Mesodermal cell (in vitro differentiated cells): Measurements from ENCODE around the gene ERFL.
"Not testable (repeated sequence)": the region's sequence is repeated elsewhere in the genome, so short reads cannot be mapped to it uniquely, and the experiment has no call there.

ENCODE experiments used
- H3K27ac ChIP-seq: 2 replicates; pipeline ENCODE4 v1.7.0; 2013; ENCODE audit warnings: mild to moderate bottlenecking, low read depth, low read length, moderate library complexity; ENCODE audit not compliant: severe bottlenecking
- H3K36me3 ChIP-seq: 2 replicates; pipeline ENCODE4 v1.7.1; 2013; ENCODE audit warnings: mild to moderate bottlenecking, low read length, moderate library complexity; ENCODE audit not compliant: control insufficient read depth, insufficient read depth
- H3K4me1 ChIP-seq: one replicate; pipeline ENCODE4 v1.7.1; 2013; ENCODE audit warnings: mild to moderate bottlenecking, low read length; ENCODE audit not compliant: insufficient read depth, control insufficient read depth, poor library complexity, severe bottlenecking
- H3K4me3 ChIP-seq: 2 replicates; pipeline ENCODE4 v1.7.0; 2013; ENCODE audit warnings: low read length, control low read depth, mild to moderate bottlenecking; ENCODE audit not compliant: insufficient read depth, poor library complexity, severe bottlenecking; ENCODE audit errors: extremely low read depth
- H3K9me3 ChIP-seq: 2 replicates; pipeline ENCODE4 v1.7.1; 2013; ENCODE audit warnings: mild to moderate bottlenecking, low read length, moderate library complexity; ENCODE audit not compliant: control insufficient read depth
- WGBS, 2 experiments: methylation state at CpG; one replicate each; pipeline ENCODE4 v1.1.5; 2013; ENCODE audit warnings: missing lambda C conversion rate in 2 of 2; ENCODE audit not compliant: insufficient coverage in 2 of 2; 5-methylcytosine and 5-hydroxymethylcytosine counted together

The ERFL gene

DNA sequence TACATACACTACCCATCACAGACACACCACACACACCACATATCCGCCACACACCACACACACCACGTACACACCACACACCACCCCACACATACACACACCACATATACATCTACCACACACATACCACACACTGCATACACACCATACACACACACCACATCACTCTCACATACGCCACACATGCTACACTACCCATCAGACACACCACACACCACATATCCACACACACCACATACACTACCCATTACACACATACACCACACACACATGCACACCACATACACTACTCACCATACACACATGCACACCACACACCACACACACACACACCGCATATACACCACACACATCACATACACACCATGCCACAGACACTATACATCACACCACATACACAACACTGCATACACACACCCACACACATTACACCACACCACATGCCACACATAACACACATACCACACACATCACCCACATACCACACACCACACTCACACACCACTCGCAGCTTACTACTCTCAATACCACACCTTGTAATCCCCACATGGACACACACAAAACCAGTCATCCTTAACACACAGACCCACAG is 9.5 kb downstream of the ERFL start:
- no peak overlapping the region for H3K27ac ChIP-seq
- no peaks in the 10 kb centered on the region for H3K36me3 ChIP-seq
- no peaks in the 10 kb centered on the region for H3K4me1 ChIP-seq
- no peak overlapping the region for H3K4me3 ChIP-seq
- 74 to 90% methylated on average over 4 to 5 of the region's 5 CpGs for WGBS, 2 experiments
- H3K9me3 ChIP-seq, result no peaks in the 10 kb centered on the region

DNA sequence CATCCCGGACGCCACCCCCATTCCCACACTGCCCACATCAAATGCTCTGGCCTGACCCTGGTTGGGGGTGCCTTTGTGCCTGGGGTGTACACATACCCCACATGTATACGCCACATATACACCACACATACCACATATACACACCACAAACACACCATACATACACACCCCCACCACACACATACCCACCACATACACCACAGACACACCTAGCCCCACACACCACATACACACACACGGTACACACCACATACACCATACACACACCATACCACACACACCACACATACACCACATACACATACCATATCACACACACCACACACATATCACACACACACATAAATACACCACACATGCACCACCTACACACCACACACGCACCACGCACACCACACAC is 10.2 kb downstream of the ERFL start:
- Histone ChIP-seq H3K4me1 (no peaks in the 10 kb centered on the region), H3K4me3 (no peak overlapping the region)
- 83 to 93% methylated on average over 4 of the region's 6 CpGs for WGBS, 2 experiments

DNA sequence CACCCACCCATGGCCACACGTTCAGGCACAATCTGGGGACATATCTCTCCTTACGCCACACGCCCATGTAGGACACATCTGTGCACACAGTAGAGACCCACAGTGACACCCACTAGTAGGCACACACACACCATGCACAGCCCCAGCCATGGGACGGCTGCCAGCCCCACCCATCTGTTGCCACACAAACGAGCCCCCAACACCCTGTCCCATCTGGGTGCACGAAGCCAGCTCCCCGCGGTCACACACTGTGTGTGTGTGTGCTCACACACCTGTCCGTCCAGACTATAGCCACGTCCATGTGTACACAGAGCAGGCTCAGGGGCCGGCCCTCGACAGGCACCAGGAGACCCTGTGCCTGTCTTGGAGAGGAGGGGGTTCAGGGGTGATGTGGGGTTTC is 10.6 kb downstream of the ERFL start:
- H3K4me1 ChIP-seq, result no peaks in the 10 kb centered on the region
- H3K9me3 ChIP-seq, result no peaks in the 10 kb centered on the region
- no peak overlapping the region for H3K4me3 ChIP-seq
- H3K27ac ChIP-seq, result no peak overlapping the region
- H3K36me3 ChIP-seq, result no peaks in the 10 kb centered on the region
- WGBS, 2 experiments, result 77 to 78% methylated on average over 8 of the region's 12 CpGs

More for the DNA sequence above, 10.2 kb downstream of the ERFL start:
- Histone ChIP-seq H3K36me3 (no peaks in the 10 kb centered on the region), H3K27ac (no peak overlapping the region), H3K9me3 (no peaks in the 10 kb centered on the region)

DNA sequence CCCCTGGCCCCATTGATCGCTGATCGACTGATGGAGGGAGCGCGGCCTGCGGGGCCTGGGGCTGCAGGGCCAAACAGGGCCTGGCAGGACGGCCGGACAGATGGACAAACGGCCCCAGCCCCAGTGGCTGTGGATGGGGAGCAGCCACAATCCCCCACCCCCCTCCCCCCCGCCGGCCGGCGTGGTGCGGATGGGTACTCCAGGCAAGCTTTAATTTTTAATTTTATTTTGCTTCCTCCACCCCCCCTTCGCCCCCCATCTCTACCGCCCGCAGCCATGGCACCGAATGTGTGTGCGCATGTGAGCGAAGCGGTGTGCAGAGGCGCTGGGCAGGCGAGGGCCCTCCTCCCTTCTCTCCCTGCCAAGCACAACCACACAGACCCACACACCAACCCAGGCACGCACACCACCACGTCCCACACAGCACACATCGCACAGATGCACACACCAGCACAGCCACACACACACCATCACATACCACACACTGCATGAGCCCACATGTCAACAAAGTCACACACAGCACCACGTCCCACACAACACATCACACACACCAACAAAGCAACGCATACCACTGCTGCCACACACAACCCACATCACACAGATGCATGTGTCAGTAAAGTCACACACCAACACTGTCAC is 12.4 kb downstream of the ERFL start:
- H3K4me3 ChIP-seq, result no peak overlapping the region
- no peaks in the 10 kb centered on the region for H3K4me1 ChIP-seq
- no peak overlapping the region for H3K27ac ChIP-seq
- H3K36me3 ChIP-seq, result no peaks in the 10 kb centered on the region
- no peaks in the 10 kb centered on the region for H3K9me3 ChIP-seq
- 41 to 43% methylated on average over 12 to 21 of the region's 27 CpGs for WGBS, 2 experiments

DNA sequence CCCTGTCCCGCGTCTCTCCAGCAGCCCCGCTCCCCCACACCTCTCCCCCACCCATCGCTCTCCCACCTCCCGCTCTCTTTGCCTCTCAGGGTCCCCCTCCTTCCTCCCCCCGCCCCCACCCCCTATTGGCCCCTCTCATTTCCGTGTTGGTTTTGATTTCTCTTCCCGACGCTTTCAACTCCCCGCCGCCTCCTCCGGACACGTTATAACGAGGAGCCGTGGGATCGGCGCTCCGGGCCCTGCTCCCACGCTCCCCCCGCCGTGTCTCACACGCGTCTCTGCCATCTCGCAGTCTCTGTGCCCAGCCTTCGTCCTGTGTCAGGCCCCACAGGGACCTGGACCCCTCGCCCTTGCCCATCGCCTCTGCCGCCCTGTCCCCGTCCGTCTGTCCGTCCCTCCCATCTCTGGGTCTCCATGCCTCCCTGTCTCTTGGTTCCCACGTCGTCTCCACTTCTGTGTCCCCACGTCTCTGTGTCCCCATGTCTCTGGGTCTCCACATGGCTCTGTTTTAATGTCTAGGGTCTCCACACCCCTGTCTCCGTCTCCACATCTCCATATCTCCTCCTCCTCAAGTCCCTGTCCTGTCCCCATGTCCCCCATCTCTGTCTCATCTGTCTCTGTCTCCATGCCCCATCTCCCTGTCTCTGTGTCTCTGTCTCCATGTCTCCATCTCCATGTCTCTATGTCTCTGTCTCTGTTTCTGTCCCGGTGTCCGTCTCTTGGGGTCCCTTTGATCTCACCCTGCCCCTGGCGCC is 13.1 kb downstream of the ERFL start:
- WGBS, 2 experiments, result 10 to 11% methylated on average over 32 to 34 of the region's 38 CpGs
- H3K9me3 ChIP-seq, result no peaks in the 10 kb centered on the region
- no peaks in the 10 kb centered on the region for H3K36me3 ChIP-seq
- H3K4me3 ChIP-seq, result no peak overlapping the region
- no peaks in the 10 kb centered on the region for H3K4me1 ChIP-seq
- H3K27ac ChIP-seq, result no peak overlapping the region

DNA sequence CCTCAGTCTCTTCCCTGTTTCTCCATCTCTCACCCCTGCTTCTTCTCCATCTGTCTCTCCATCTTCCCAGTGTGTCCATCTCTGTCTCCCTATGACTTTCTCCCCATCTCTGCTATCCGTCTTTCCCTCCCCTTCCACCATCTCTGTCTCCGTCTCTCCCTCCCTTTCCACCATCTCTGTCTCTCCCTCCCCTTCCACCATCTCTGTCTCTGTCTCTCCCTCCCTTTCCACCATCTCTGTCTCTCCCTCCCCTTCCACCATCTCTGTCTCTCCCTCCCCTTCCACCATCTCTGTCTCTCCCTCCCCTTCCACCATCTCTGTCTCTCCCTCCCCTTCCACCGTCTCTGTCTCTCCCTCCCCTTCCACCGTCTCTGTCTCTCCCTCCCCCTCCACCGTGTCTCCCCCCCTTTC is 13.8 kb downstream of the ERFL start:
- H3K27ac ChIP-seq, H3K36me3 ChIP-seq, H3K4me3 ChIP-seq, H3K9me3 ChIP-seq, H3K4me1 ChIP-seq: not testable (repeated sequence)
- whole genome bisulfite sequencing, 2 experiments, result 17 to 20% methylated on average over 1 of the region's 5 CpGs

DNA sequence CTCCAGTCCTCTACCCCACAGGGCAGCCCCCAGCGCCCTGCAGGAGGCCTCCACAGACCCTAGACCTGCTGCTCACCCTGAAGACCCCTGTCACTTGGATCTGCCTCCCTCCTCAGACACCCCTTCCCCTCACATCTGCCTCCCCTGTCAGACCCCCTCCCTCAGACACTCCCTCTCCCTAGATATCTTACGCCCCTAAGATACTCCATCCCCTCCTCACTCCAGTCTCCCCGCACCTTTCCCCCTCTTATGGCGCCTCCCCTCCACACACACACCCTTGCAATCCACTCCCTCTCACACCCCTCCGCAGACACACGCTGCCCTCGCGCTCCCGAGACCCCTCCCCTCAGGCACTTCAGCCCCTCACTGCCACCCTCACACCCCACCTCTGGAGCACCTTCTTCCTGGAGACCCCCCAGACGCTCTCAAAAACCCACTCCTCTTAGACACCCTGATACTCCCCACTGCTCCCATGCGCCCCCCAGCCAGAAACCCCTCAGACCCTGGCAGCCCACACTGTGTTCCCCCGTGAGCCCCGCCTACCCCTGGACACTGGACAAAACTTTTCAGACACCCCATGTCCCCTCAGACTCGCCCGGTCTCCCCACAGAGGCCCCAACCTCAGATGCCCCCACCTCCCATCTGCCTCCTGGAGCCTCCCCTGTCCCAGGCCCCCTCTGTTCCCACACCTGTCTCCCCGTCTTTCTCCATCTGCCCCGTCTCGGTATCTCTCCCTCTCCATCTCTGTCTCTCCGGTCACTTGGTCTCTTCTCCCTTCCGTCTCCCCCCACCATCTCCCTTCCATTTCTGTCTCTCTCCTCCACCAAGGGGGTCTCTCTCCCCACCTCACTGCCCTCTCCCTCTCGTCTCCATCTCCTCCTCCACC is 14.5 kb downstream of the ERFL start:
- WGBS, 2 experiments, result 10% methylated on average over 13 to 20 of the region's 21 CpGs
- Histone ChIP-seq H3K36me3 (peaks cover 2% of the 10 kb centered on the region), H3K4me3 (no peak overlapping the region), H3K9me3 (no peaks in the 10 kb centered on the region), H3K4me1 (no peaks in the 10 kb centered on the region), H3K27ac (no peak overlapping the region)

DNA sequence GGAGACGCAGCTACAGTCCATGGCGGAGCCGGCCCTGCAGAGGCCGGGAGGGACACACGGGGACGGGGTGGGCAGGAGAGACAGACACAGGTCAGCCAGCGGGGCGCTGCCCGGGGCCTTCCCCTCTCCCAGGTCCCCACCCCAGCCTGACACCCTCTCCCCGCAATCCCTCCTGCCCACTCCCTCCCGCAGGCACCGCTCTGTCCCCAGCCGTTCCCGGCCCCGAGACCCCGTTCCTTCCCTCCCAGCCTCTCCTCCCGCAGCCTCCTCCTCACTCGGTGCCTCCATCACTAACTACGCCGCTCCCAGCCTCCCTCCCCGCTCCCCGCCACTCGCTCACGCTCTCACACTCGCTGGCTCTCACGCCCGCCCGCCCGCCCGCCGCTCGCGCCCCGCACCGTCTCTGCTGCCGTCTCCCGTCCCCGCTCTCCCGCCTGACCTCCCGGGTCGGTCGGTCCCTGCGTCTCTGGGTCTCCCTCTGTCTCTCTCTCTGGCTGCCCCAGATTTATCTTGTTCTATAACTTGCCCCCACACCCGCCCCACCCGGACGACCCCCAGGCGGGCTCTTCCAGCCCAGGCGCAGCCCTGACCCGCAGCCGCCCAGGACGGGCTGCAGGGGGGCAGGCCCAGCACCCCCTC is 15.2 kb downstream of the ERFL start:
- no peak overlapping the region for H3K27ac ChIP-seq
- H3K4me1 ChIP-seq, result no peaks in the 10 kb centered on the region
- no peak overlapping the region for H3K4me3 ChIP-seq
- H3K36me3 ChIP-seq, result peaks cover 5% of the 10 kb centered on the region
- no peaks in the 10 kb centered on the region for H3K9me3 ChIP-seq
- 0 to 2% methylated on average over 30 to 40 of the region's 51 CpGs for WGBS, 2 experiments

DNA sequence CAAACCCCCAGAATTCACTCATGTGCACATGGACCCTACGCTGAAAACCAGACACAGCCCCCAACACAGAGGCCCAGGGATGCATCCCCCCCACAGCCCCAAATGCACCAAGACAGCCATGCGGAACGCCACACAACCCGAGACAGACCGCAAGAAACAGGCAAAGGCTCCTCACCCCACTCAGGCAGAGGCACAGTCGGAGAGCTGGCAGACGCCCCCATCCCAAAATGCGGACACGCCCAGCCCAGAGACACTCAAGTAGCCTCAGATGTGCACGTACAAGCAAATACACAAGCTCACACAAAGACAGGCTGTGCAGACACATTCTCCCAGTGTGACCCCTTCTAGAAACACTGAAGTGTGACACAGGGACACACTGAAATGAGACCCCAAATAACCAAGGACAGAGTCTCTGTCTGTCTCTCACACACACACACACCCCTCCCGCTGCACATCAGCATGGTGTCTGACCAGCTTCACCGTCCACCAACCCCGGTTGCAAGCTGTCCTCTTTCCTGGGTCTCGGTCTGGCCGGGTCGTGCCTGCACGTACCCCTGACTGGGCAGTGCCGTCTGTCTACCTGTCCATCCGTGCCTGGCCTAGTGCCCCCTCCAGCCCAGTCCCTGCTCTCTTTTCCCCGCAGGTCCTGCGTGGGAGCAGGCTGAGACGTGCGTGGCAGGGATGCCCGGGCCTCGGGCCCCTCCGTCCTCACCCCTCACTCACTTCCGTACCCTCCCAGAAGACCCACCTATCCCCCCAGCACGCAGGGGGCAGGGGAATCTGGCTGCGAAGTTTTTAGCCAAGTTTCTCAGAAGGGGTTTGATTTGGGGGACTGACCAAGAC is 16.1 kb downstream of the ERFL start:
- WGBS, 2 experiments, result 15 to 19% methylated on average over 19 of the region's 29 CpGs
- H3K36me3 ChIP-seq, result peaks cover 9% of the 10 kb centered on the region
- no peaks in the 10 kb centered on the region for H3K9me3 ChIP-seq
- no peak overlapping the region for H3K27ac ChIP-seq
- H3K4me1 ChIP-seq, result no peaks in the 10 kb centered on the region
- H3K4me3 ChIP-seq, result no peak overlapping the region
